Chondrocyte (in vitro differentiated cells): ENCODE data around the gene MON2. TPM values are rescaled to one million over a fixed set of nuclear protein-coding genes. Genes with fewer than 3 reads are reported as not detected.
"Not testable (repeated sequence)": the region's sequence is repeated elsewhere in the genome, so short reads cannot be mapped to it uniquely, and the experiment has no call there.

ENCODE experiments used
- DNase-seq: peaks from one replicate; pipeline ENCODE4 v3.0.0; 2021; ENCODE audit warnings: mixed read lengths, low spot score
- H3K27ac Mint-ChIP-seq: one replicate; pipeline ENCODE4 v1.8.0; 2021; ENCODE audit warnings: mild to moderate bottlenecking, moderate library complexity, mixed read lengths; ENCODE audit not compliant: unreplicated experiment
- H3K27me3 Mint-ChIP-seq: 2 replicates; pipeline ENCODE4 v1.8.0; 2021; ENCODE audit warnings: low read depth, mixed read lengths
- H3K36me3 Mint-ChIP-seq: 2 replicates; pipeline ENCODE4 v1.8.0; 2021; ENCODE audit warnings: low read depth, mixed read lengths
- H3K4me1 Mint-ChIP-seq: 2 replicates; pipeline ENCODE4 v1.8.0; 2021; ENCODE audit warnings: low read depth, mild to moderate bottlenecking, mixed read lengths
- H3K4me3 Mint-ChIP-seq: one replicate; pipeline ENCODE4 v1.8.0; 2021; ENCODE audit warnings: mild to moderate bottlenecking, moderate library complexity, mixed read lengths; ENCODE audit not compliant: unreplicated experiment
- H3K9me3 Mint-ChIP-seq: 2 replicates; pipeline ENCODE4 v1.8.0; 2021; ENCODE audit warnings: low read depth, mixed read lengths
- total RNA-seq: library from RNA; stranded (reverse); gene quantifications from 3 replicates; pipeline ENCODE4 v1.2.1, GENCODE V29; 2021
- TF ChIP-seq, protein P1 (sequence below): fragments of 200-600 bp; sonication (generic); IDR thresholded peaks from 2 replicates; pipeline ENCODE4 v1.5.0; 2021; ENCODE audit warnings: antibody characterized with exemption, mild to moderate bottlenecking, moderate library complexity

Gene MON2
- total RNA-seq, 1 donor from 2014 or later, result 47.2 TPM

GRCh38 chr12:62543741-62544140 lies 77.1 kb downstream of the MON2 start:
- no peaks in the 10 kb centered on the region for H3K9me3 Mint-ChIP-seq
- TF ChIP-seq, protein P1, sequence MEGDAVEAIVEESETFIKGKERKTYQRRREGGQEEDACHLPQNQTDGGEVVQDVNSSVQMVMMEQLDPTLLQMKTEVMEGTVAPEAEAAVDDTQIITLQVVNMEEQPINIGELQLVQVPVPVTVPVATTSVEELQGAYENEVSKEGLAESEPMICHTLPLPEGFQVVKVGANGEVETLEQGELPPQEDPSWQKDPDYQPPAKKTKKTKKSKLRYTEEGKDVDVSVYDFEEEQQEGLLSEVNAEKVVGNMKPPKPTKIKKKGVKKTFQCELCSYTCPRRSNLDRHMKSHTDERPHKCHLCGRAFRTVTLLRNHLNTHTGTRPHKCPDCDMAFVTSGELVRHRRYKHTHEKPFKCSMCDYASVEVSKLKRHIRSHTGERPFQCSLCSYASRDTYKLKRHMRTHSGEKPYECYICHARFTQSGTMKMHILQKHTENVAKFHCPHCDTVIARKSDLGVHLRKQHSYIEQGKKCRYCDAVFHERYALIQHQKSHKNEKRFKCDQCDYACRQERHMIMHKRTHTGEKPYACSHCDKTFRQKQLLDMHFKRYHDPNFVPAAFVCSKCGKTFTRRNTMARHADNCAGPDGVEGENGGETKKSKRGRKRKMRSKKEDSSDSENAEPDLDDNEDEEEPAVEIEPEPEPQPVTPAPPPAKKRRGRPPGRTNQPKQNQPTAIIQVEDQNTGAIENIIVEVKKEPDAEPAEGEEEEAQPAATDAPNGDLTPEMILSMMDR, result no peak
- H3K4me1 Mint-ChIP-seq, result peaks cover 11% of the 10 kb centered on the region
- no peak overlapping the region for H3K27ac Mint-ChIP-seq
- peaks cover 26% of the 10 kb centered on the region for H3K36me3 Mint-ChIP-seq
- H3K27me3 Mint-ChIP-seq, result no peaks in the 10 kb centered on the region
- H3K4me3 Mint-ChIP-seq, result no peak overlapping the region
- no peak for DNase-seq

DNA sequence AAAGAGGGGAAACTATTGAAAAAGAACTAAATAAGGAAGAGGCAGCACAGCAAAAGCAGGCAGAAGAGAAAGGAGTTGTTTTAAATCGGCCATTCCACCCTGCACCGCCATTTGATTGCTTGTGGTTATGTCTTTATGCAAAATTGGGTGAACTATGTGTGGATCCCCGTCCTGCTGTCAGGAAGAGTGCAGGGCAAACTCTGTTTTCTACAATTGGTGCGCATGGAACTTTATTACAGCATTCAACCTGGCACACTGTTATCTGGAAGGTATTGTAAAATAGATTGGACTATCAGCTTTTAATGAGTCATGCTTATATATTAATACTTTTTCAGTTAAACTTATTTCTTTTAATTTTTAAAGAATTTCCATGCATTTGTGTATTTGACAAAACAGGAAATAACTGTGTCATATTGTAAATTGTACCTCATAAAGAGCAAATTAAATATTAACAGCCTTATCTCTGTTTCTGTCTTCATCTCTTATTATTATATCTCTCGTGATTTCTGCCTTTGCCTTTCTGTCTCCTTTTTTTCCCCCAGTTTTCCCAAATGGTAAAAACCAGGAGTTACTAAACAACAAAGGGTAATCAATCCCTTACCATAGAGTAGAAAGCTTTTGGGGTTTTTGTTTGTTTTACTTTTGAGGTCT lies 86.4 kb downstream of the MON2 start:
- peaks cover 3% of the 10 kb centered on the region for H3K9me3 Mint-ChIP-seq
- H3K27ac Mint-ChIP-seq, result peak overlapping the region; percentile 1
- TF ChIP-seq, protein P1, result no peak
- no peaks in the 10 kb centered on the region for H3K4me1 Mint-ChIP-seq
- H3K36me3 Mint-ChIP-seq, result peaks cover 25% of the 10 kb centered on the region
- DNase-seq, result no peak
- H3K27me3 Mint-ChIP-seq, result no peaks in the 10 kb centered on the region
- no peak overlapping the region for H3K4me3 Mint-ChIP-seq

DNA sequence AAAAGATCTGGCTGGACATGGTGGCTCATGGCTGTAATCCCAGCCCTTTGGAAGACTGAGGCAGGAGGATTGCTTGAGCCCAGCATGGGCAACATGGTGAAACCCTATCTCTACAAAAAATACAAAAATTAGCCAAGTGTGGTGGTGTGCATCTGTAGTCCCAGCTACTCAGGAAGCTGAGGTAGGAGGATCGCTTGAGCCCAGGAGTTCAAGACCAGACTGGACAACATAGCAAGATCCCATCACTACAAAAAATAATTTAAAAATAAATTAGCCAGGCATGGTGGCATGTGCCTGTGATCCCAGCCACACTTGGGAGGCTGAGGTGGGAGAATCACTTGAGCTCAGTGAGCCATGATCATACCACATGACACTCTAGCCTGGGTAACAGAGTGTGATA lies 92.7 kb downstream of the MON2 start:
- not testable (repeated sequence) for H3K4me1 Mint-ChIP-seq, H3K9me3 Mint-ChIP-seq, H3K27ac Mint-ChIP-seq, H3K4me3 Mint-ChIP-seq, DNase-seq, H3K27me3 Mint-ChIP-seq
- H3K36me3 Mint-ChIP-seq, result peaks cover 17% of the 10 kb centered on the region

DNA sequence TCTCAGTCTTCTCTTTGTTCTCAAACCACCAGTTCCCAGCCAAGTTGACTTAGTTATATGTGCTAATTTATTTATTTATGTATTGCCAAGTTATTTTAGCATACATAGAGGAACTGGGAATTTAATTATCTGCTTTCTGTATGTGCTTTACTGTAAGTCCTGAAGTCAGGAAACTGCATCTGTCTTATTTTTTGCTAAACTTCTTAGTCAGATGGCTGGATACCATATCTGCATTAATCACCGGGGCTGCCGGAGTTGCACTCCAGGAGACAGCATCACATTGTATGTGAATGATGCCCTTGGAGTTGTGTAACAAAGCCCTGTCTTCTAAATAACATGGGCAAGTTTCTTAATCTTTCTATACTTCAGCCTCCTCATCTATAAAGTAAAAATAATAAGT lies 96.2 kb downstream of the MON2 start:
- TF ChIP-seq, protein P1, result no peak
- no peak for DNase-seq
- H3K4me1 Mint-ChIP-seq, result no peaks in the 10 kb centered on the region
- no peaks in the 10 kb centered on the region for H3K27me3 Mint-ChIP-seq
- no peak overlapping the region for H3K4me3 Mint-ChIP-seq
- H3K27ac Mint-ChIP-seq, result no peak overlapping the region
- H3K9me3 Mint-ChIP-seq, result no peaks in the 10 kb centered on the region
- peaks cover 20% of the 10 kb centered on the region for H3K36me3 Mint-ChIP-seq

DNA sequence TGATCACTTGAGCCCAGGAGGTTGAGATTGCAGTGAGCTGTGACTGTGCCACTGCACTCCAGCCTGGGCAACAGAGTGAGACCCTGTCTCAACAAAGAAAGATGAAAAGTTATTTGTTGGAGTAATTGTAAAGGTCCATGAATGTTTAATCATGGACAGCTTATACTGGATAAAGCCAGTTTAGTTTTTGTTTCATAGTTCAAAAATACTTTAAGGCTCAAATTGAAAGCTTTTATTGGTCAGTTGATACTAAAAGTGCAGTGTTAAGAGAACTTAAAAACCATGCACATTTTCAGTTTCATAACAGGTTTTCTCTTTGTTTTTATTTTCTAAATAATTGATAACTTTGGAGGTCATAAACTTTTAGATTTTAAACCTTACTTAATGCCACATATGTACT lies 108.4 kb downstream of the MON2 start:
- H3K4me3 Mint-ChIP-seq, result no peak overlapping the region
- H3K9me3 Mint-ChIP-seq, result no peaks in the 10 kb centered on the region
- H3K27ac Mint-ChIP-seq, result no peak overlapping the region
- no peak for DNase-seq
- TF ChIP-seq, protein P1, result no peak
- H3K36me3 Mint-ChIP-seq, result peaks cover 6% of the 10 kb centered on the region
- no peaks in the 10 kb centered on the region for H3K27me3 Mint-ChIP-seq
- H3K4me1 Mint-ChIP-seq, result peaks cover 8% of the 10 kb centered on the region

DNA sequence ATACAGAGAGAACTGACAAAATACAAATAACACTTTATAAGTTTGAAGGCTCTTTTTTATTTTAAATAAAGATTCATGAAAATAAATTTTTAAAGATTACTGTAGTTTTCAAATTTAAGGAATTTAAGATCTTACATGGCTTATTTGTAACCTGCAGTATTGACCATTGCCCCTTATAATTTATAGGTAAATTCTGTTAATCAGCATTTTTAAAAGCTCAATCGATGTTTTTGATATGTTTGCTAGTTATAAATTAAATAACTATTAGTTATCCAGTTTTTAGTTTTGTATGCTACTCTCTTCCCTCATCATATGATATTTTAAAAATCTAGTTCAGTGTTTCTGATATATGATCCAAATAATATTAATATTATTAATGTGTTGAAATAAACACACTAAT lies 109.9 kb downstream of the MON2 start:
- no peak overlapping the region for H3K27ac Mint-ChIP-seq
- no peaks in the 10 kb centered on the region for H3K27me3 Mint-ChIP-seq
- no peaks in the 10 kb centered on the region for H3K9me3 Mint-ChIP-seq
- H3K4me1 Mint-ChIP-seq, result peaks cover 8% of the 10 kb centered on the region
- H3K4me3 Mint-ChIP-seq, result no peak overlapping the region
- no peak for DNase-seq
- TF ChIP-seq, protein P1, result no peak
- H3K36me3 Mint-ChIP-seq, result peaks cover 6% of the 10 kb centered on the region
